IPS-18c (cell line): Measurements from ENCODE around the gene PDE4D.

Experiments used
- H3K4me3 ChIP-seq: 2 replicates; pipeline ENCODE4 v1.7.0; 2013; ENCODE audit warnings: low read depth, mild to moderate bottlenecking, low read length, moderate library complexity; ENCODE audit not compliant: insufficient read depth
- H3K9me3 ChIP-seq: one replicate; pipeline ENCODE4 v1.6.1; 2013; ENCODE audit warnings: mild to moderate bottlenecking, low read length, moderate library complexity; ENCODE audit not compliant: control insufficient read depth, insufficient read depth

PDE4D gene

DNA sequence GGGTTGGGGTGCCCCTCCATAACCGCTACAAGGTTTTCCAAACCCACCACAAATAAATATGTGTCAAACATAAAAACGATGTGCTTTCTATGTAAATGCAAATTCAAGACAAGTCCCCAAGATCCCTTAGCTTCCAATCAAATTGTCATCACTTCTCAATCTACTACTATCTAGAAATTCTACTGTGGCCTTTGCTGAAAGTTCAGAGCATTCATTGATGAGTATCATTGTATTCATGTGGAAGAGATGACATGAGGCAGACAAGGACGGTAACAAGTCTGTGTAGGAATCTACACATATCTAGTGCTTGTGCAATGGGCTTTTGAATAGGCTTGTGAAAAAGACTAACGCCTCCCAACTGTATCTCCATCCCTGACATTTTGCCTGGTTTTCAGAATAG lies 524.6 kb downstream of the PDE4D start:
- Histone ChIP-seq H3K4me3 (no peak overlapping the region), H3K9me3 (no peaks in the 10 kb centered on the region)

DNA sequence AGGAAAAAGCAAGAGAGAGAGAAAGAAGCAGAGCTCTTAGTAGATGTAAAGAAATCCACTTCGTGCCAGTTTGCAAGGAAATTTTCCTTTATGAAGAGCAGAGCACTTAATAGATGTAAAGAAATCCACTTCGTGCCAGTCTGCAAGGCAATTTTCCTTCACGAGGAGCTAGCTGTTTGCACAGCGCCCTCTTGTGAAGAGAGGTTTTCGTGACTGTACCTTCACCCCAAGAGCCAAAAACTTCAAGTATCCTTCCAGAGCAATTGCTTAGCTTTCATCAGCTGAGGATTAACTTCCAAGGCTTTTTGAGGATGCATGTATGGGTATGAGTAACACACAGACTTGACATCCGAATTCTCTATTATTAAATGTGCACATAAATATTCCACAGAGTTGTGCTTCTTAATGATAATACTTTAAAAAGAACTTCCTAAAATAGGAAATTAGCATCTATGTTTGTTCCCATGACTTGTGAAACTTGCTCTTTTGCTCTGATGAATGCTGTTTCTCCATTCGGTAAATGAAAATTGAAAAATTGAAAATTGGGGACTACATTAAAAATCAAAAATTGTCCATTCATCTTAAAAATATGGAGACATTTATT lies 525.6 kb downstream of the PDE4D start:
- Histone ChIP-seq H3K9me3 (no peaks in the 10 kb centered on the region), H3K4me3 (no peak overlapping the region)

DNA sequence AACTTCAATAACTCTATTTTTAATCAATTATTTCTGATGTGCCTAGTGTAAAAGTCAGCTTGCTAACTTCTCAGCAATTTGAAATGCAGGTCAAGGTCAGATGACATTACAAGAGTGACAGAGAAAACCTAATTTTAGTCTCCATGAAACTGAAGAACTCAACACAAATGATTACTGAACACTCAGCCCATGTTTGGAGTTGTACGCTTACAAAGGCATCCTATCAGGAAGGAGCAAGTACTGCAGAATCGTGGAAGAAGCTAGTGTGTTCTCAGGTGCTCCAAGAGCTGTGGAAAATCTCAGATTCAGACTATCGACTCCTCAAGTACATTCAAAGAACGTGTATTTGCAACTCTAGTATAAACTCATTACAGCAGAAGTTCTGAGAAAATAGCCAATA lies 526.7 kb downstream of the PDE4D start:
- no peaks in the 10 kb centered on the region for H3K9me3 ChIP-seq
- H3K4me3 ChIP-seq: no peak overlapping the region

DNA sequence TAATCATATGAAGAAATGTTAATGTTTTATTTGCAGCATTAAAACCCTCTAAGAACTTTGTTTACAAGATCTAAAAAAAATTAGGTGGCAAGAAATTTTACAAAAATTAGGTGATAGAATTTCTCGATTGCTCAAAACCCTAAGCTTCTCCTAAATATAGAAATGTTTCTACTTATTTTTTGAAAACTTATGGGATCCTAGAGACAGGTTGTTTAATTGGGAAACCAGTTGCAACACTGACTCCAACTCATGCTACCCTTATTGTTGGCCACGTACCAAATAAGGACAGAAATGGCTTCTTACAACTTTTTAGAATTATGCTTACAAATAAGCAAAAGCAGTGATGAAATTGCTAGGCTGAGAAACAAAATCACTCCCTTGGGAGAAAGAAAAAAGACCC lies 531.1 kb downstream of the PDE4D start:
- H3K4me3 ChIP-seq: no peak overlapping the region
- no peaks in the 10 kb centered on the region for H3K9me3 ChIP-seq

DNA sequence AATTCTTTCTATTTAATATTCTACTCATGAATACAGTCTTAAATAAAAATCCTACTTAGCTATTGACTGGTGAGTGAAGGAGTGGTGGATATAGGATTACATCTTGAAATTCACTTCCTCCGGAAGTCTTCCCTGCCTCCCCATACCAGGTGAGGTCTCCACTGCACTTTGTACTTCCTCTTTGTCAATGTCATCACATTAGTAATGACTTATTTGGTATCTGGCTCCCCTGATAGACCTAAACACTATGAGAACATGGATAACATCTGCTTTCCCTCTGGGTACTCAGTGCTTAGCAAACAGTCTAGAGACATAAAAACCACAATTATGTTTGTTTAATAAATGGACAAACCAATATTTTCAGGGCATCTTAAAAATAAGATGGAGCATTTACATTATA lies 532.1 kb downstream of the PDE4D start:
- H3K4me3 ChIP-seq: no peak overlapping the region

DNA sequence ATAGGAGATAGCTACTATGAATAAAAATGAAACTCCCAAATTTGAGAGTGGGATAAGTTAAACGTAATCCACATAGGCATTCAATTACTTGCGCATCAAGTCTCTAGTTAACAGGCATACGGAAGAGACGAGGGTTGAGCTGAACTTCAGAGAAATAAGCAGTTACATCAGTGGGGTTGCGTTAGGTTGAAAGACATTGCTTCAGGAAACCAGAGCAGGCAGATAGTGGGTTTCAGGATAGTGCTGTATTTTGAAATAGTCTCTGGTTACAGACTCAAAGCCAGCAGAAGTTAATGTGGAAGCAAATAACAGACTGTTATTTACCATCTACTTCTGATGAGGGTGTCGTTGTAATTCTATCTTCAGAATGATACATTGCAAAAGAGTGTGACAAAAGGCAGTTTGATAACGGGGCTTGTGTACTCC lies 533.4 kb downstream of the PDE4D start:
- H3K9me3 ChIP-seq: no peaks in the 10 kb centered on the region
- no peak overlapping the region for H3K4me3 ChIP-seq

More for the DNA sequence above, 532.1 kb downstream of the PDE4D start:
- no peaks in the 10 kb centered on the region for H3K9me3 ChIP-seq

DNA sequence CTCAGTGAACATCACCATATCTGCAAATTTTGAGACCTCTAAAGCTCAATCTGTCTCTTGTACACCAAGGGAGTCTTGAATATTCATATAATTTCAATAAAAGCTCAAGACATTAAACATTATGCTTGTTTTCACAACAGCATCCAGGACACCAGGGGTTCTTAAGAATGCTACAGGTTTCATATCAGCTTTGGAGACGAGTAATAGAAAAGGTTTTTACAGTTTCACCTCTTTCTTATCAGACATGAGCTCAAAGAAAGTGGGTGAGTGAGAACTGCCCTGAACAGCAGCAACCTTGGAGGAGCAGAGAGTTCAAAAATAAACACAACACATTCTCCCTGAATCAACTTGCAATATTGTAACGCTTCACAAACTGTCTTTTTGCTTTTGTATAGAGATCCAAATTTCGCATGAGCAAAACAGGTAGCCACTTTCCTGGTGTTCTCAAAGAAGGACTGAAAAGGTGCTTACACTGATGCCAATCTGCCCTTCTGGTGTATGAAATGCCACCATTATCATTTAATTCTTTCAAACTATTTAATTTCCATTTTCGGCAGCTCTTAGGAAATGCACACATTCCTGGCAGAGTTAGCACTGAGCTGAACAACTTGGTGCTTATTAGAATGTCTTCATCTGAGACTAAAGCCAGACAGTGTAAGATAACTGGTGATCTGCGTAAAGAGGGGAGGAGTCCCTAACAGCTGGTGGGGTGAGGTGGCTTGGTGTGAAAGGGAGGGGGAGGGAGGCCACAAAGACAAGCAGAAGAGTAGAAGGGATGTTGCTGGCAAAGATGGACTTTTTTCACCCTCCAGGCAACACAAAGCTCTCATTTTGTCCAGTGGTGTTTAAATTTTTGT lies 535.3 kb downstream of the PDE4D start:
- no peak overlapping the region for H3K4me3 ChIP-seq
- H3K9me3 ChIP-seq: no peaks in the 10 kb centered on the region

DNA sequence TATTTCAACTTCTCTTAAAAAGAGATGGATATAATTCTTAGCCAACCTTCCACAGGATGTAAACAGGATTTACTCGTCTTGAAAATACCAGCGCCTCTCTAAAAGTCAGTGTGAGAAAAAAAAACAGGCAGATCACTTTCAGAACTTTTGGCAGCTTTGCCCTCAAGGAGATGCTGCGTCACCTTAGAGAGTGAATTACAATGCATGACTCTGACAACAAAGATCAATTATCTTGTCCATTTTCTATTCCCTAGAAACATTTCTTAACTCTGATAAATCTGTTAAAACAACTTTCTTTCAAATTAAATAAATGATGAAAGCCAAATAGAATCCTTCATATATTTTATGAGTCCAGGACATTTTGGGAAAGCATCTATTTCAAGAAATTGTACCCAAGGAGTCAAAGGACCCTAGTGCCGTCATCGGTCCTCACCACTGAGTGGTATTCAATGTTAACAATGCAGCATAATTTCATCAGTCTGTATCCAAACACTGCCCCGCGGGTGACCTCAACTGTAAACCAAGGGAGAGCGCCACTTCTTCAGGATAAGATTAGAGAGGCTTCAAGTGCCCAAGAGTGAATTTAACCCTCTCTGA lies 536.0 kb downstream of the PDE4D start:
- H3K4me3 ChIP-seq: no peak overlapping the region

DNA sequence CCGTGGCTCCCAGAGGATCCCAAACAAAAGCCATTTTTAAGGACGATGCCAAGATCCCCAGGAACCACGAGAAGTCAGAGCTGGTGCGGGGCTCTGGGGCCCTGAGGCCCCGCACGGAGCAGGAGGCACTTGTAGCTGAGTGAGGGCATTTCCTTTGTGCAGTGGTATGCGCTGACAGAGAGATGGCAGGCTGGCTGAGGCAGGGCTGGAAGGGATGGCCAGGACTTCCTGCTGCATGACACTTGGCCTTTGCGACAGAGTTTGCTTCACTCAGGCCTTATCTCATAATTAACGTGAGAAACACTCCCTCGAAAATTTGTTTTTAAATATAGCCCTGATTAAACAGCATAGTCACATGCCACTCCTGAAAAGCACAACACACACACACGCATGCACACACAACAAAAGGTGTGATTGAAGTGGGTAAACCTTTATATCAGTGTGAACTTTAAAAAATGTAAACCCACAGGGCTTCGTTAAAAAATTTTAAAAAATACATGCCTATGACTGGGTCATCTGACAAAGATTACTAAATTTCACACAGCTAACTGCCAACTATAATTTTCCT lies 536.6 kb downstream of the PDE4D start:
- Histone ChIP-seq H3K9me3 (no peaks in the 10 kb centered on the region), H3K4me3 (no peak overlapping the region)

More for the DNA sequence above, 536.0 kb downstream of the PDE4D start:
- no peaks in the 10 kb centered on the region for H3K9me3 ChIP-seq

DNA sequence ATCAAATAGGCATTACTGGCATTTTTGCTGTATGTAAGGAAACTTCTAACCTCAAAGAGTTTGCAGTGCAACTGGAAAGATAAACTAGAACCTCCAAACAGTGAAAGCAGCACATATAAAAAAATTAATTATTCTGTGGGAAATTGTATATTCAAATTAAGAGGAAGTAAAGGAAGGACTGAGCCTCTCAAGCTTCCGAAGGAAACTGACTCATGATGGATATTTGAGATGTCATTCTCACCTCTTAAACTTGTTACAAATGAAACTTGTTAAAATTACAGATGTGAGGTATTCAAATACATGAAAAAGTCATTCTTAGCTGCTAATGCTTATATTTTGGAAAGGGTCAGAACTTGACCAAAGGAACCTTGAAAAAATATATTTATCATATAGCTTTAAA lies 538.7 kb downstream of the PDE4D start:
- no peak overlapping the region for H3K4me3 ChIP-seq
- H3K9me3 ChIP-seq: no peaks in the 10 kb centered on the region

DNA sequence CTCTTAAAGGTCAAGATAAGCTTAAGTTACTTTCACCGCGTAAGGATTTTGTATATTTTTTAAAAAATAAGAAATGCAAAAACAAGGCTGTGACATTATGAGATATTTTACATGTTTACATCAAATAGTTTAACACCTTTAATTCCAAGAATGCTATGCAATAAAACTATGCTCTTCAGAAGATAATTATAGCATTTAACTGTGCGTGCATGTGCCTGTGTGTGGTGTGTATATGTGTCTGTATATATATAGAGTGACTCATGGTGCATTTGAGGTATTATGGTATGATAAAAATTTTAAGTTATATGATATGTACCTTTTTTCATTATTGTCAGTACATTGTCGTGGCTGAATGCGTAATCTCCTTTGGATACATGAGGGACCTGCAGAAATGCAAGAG lies 539.3 kb downstream of the PDE4D start:
- H3K4me3 ChIP-seq: no peak overlapping the region
- H3K9me3 ChIP-seq: no peaks in the 10 kb centered on the region

DNA sequence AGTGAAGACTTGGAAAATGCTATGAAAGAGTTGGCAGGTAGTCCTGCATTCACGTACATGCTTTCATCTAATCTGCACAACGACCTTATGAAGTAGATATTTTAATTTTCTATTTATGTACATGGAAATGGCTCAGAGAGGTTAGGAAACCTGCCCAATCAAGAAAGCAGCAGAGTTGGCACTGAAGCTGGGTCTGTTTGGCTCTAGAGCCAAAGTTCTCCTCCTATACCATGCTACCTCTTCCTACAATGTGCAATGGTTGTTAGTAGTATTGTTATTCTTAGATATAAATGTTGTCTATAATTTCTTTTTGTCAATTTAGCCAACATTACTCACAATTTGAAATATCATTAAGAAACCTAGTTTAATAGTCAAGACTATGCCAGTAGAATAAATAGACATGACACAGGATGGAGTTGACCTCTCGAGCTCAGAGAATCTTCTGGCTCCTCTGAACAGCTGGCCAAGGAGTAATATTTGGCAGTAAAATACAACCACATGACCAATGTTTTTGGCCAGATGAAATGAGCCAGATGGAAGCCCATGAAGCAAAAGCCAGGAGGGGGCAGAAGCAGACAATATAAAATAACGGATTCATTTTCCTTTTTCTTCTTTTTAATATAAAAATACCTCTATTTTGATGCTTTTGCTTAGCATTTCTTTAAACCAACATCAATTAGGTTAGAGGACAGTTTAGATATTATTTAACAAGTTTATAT lies 542.3 kb downstream of the PDE4D start:
- no peaks in the 10 kb centered on the region for H3K9me3 ChIP-seq
- no peak overlapping the region for H3K4me3 ChIP-seq

DNA sequence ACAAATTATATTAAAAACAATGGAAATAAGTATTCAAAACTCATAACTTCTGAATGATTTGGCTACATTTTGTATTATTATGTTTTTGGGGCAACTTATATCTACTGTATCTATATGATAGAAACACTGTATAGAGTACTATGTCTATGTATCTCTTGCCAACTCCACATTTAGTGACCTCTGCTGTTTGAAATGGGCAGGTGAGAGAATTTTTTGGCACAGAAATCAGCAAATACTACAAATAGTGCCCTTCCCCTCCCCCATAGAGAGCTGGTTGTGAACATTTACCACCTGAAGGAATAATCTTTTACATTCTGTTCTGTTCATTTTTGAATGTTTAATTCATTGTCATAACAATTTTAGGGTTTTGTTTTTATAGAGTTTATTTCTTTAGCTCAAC lies 545.3 kb downstream of the PDE4D start:
- Histone ChIP-seq H3K9me3 (no peaks in the 10 kb centered on the region), H3K4me3 (no peak overlapping the region)

DNA sequence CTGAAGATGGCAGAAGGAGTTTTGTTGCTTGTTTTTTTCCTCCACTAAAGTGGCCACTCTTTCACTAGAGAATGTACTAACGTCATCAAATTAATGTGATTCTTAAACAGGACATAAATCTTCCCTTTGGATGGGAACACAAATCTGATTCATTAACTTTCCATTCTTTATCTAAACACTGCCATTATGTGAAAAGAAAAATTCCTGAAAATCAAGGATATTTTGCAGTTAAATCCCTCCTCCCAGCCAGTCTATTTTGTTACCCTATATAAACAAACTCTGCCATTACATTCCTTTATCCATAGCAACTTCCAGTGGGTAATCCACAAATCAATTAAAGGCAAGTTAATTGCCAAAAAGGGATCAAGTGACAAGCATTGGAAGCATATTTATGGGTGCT lies 546.5 kb downstream of the PDE4D start:
- Histone ChIP-seq H3K4me3 (no peak overlapping the region), H3K9me3 (no peaks in the 10 kb centered on the region)

DNA sequence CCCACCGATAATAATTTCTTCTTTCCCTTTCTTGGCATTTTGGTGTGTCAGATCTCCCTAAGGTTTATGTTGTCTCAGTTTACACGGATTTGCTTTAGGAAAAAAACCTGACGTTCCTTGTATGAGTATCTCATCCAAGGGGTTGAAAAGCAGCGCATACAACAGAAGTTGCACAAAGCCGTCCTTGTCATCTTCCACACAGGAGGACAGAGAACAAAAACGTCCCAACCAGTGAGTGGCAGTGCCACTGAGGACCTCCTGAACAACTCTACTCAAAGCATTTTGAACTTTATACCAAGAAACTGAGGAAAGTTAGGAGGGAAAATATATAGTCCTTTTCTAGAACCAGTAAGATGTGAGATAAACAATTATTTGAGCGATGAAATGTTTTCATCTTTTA lies 547.0 kb downstream of the PDE4D start:
- H3K9me3 ChIP-seq: no peaks in the 10 kb centered on the region
- H3K4me3 ChIP-seq: no peak overlapping the region

DNA sequence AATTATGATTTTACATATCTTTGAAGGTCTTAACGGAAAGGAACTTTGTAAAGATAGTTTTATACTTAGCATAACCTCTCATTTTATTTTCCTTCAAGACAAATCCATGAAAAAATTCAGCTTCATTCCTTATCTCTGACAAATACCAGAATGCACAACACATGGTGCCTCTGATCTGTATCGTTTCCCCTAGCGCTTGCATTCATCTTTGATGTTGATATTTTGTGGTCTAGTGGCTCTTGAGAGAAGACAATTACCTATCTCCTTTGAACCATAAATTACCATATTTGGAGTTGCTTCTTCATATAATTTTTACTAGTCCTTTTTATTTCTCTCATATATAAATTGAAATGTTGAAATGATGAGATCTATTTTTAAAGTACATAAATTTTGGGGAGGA lies 551.3 kb downstream of the PDE4D start:
- no peak overlapping the region for H3K4me3 ChIP-seq
- H3K9me3 ChIP-seq: no peaks in the 10 kb centered on the region

DNA sequence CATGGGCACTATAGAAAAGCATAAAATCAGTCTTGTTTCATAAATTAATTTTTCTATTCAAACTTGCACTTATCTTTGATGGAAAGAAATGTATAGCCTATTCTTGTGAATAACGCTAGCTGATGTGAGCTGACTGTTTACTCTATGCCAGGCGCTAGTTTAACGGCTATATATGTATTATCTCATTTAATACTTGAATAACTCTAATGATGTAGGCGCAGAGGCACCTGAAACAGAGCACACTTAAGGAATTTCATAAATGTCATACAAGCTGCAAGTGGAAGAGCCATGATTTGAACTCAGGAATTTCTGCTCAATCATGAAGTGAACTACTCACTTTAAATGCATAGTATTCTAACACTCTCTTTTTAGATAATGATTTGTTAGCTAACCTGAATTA lies 551.8 kb downstream of the PDE4D start:
- Histone ChIP-seq H3K4me3 (no peak overlapping the region), H3K9me3 (no peaks in the 10 kb centered on the region)
